Skin epidermis (tissue), 12 donors: Measurements from ENCODE around the gene TAF1B.

Experiments
- H3K27ac ChIP-seq, 21 experiments: fragments of 200-600 bp; sonication (generic) in 11 of 21; one replicate each; pipeline ENCODE4 v1.5.0; 2020; ENCODE audit warnings: mild to moderate bottlenecking in 3 of 21, inconsistent platforms in 2 of 21, moderate library complexity in 2 of 21
- H3K4me3 ChIP-seq, 7 experiments: fragments of 200-600 bp; sonication (generic) in 2 of 7; one replicate each; pipeline ENCODE4 v1.5.0; 2020; ENCODE audit warnings: inconsistent platforms in 2 of 7, mild to moderate bottlenecking in 2 of 7, moderate library complexity in 1 of 7

Gene TAF1B

DNA sequence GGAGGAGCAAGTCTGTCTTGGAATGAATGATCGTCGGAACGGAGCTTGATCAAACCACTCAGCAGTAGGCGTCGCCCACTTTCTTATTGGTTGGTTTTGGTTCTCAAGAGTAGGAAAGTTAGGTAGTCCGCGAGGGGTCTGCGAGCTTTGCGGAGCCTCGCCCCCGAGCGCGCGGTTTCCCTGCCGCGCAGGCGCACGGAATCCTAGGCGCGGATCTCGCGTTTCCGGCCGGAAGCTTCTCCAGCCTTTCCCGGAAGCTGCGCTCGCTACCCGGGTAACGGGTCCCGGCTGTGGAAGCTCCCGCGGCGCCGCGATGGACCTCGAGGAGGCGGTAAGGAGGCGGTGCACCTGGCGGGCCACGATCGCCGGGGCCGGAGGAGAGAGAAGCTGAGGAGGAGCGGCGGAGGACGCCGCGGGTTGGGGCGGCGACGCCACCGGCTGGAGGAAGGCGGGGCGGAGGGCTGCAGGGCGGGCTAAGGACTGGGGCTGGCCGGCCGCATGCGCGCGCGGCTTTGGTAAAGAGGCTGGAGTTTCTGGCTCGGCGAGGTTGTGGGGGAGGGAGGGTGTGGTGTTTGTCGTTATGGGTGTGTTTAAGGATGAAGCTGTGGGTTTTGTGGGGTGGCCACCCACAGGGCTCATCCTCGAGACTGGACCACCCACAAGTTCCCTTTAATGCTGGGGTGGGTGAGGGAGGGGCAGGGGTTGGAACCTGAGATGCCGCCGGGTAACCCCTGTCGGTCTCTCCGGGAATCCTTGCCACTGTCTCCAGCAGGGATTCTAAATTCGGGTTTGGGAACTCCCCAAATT, at the start of gene TAF1B:
Gene TAF1B (plus strand): TSS at position 246 of the 807 bp plus-strand sequence. CDS start 68 bp downstream, at position 314.
- Histone ChIP-seq H3K4me3 (peak within 1 kb of the TSS; percentile 46 to 69 (median 63)), H3K27ac (peak within 1 kb of the TSS; percentile 72 to 98 (median 93))

DNA sequence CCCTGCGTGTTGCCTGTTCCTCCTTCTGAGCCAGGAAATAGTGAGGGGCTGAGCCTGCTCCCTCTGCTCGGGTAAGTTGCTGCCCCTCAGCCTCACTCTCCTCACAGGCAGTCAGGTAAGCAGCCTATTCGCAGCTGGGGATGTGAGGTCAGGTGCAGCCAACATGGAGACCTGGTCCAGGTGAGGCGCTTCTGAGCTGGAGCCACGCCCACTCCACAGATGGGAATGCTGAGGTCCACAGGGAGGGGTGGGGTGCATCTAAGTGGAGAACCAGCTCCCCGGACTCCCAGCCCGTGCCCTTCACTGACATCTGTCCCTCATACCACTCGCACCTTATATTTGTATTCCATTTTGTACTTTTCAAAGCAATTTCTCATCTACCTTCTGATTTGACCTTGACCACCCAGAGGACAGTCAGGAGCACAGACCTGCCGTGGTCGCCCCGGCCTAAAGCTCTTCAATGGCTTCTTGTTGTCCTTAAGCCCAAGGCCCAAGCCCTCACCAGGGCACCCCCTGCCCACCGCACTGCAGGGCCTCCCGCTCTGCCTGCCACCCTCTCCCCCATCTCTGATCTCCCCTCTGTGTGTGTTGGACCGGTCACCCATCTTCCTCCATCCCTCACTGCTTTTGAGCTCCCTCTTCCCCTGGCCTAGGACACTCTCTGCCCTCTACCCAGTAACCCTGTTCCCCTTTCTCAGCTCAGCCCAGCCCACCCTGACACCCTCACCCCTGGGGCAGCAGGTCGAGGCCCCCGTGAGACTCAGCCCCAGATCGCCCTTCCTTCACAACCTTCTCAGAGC, 49.2 kb upstream of the TAF1B start:
- Histone ChIP-seq H3K4me3 (no peak overlapping the region), H3K27ac (no peak overlapping the region)

DNA sequence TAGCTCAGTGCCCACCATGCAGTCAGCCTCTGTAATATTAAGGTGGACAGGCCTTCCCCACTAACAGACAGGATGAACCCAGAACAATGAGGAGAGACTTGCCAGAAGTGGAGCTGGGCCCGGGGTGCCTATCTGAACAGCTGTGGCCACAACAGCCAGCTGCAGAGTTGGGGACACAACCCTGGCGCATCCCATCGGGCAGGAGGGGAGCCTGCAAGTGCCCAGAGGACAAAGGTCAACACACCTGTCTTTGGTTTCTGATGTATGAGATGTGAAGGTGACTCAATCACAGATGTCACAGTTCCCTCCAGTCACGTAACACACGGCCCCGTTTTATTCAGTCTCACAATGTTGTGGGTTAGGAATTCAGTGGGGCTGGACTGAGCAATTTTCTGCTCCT, 48.2 kb upstream of the TAF1B start:
- Histone ChIP-seq H3K27ac (no peak overlapping the region), H3K4me3 (no peak overlapping the region)

DNA sequence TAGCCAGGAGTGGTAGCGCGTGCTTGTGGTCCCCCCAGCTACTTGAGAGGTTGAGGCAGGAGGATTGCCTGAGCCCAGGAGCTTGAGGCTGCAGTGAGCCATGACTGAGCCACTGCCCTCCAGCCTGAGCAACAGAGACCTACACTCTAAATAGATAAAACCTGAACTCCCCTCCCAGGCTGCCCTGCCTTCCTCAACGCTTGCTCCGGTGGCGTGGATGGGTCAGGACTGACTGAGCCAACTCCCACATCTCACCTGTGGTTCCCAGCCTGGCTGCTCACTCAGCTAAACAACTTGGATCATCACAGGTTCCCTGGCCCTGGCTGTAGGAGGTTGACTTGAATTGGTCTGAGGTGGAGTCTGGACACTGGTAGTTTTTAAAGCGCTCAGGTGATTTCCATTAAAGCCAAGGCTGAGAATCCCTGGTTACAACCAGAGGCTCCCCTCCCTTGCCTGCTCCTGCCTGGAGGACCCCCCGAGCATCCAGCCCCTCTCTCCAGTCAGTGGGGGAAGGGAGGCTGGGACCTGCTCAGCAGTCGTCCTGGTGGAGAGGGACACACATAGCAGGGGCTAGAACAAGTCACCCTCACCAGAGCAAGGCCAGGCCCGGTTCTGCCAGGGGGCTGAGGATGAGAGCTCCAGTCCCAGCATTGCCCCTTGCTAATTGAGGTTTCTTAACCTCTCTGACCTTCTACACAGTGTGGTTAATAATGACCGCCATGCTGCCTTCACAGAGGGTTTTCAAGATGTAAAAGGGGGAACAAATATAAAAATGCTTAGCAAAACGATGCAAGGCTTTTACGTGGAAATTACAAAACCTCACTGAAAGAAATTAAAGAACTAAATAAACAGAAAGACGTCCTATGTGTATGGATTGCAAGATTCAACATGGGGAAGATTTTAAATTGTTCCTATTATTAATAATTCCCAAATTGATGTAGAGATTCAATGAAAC, 46.9 kb upstream of the TAF1B start:
- Histone ChIP-seq H3K4me3 (no peak overlapping the region), H3K27ac (peak overlapping the region in 3 of 21 experiments; percentile 1 to 87 (median 6))

DNA sequence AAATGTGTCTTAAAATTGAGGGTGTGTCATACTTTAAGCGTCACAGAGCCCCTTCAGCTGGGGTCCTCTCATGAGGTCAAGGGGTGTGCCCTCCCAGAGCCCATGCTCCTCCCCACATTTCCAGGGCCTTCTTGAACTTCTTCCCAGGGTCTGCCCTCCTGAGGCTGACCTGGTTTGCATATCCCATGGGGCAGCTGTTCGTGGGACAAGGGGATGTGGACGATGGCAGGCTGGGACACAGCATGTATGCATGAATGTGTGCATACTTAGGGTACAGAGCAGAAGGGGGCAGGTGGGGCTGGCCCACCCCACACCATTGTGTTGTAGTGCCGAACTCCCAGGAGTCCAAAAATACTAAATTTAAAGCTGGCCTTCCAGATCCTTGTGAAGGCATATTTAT, 46.2 kb upstream of the TAF1B start:
- H3K4me3 ChIP-seq, result no peak overlapping the region
- peak overlapping the region in 12 of 21 experiments; percentile 19 to 98 (median 71) for H3K27ac ChIP-seq

DNA sequence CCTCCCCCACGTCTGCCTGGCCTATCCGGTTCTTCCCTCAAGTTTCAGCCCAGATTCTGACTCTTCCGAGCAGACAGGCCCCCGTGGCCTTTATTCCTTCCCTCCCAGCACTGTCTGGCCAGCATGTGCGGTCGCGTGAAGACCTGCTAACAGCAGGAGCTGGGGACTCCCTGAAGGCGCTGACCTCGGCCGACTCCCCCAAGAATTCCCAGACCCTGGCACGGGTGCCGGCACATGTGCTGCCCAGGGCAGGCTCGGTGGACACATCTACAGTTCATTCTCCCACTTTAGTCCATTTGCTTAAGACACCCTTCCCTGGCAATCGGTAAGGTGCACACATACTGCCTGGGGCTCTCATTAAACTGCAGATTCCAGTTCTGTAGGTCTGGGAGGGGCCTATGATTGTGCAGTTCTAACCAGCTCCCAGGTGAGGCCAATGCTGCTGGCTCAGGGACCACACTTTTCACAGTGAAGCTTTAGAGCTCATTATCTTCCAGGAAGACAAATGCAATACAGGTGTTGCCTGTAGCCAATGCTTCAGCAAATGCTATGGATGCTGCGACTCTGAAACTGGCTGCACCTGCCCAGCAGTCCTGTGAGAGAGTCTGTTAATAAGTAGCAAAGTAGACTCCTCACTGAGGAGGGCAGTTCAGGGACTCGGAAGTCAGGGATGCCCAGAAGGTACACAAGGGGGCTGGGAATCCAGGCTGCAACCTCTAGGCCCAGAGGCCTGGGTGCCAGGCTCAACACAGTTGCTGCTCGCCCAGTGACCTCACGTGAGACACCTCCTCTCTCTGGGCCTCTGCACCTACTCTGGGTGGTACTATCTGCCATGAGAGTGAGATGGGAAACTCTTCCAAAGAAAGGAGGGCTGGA, 45.4 kb upstream of the TAF1B start:
- H3K27ac ChIP-seq, result peak overlapping the region in 17 of 21 experiments; percentile 39 to 98 (median 88)
- no peak overlapping the region for H3K4me3 ChIP-seq

DNA sequence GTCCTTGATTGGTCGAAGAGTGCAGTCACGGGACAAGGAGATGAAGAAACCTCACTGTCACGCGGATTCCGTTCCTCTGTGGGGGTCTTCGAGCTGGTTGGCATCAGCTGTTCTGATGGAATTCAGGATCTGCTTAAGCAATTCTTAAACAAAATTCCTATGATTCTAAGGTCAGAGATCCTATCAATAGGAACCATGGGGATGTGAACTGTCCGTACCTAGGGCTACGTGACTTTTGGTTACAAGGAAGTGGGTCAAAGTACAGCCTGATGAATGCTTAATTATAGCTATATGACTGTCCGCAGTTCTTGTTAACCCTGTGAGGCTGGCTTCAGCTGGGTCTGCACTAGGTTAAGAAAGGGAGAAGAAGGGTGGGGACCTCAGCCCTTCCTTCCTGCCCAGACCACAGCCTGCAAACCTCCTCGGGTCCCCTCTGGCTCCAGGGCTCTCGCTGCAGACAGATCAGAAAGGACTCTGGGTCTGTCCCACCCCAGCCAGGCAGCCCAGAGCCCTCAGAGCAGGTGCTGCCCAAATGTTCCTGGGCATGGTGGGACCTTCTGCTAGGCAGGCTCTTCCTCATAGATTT, 44.2 kb upstream of the TAF1B start:
- H3K4me3 ChIP-seq, result no peak overlapping the region

DNA sequence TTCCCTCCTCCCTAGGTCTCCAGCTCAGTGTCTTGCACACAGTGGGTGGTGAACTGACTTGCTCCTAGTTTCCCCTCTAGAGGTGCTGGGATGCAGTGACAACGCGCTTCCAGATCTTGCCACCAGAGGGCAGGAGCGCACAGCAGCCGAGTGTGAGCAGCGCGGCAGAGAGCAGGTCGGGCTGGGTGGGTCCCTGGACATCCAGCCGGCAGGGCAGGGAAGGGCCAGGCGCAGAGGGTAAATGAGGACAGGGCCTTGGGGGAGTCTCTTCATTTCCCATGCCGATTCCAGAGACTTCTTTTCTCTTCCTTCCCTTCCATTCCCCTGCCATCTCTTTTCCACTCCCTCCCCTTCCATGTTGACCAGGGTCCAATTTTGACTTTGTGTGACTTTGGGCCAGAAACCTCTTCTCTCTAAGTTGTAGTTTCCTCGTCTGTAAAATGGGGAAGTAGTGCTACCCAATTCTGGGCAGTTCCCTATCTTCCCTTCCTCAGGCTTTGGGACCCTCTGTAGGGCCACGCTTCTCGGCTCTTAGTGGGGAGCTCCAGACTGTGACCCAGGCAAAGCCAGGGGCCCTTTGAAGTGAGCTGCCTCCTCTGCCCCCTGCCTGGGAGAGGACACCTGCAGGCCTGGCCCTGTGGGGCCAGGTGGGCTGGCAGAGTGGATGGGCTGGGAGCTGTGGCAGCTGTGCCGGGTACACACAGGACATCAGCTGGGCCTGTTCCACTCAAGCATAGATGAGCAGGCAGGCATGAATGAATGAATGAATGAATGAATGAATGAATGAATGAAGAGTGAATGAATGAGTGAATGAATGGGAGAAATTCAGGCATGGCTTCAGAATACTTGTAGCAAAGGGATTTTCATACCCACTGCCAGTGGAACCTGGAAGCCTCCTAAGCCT, 43.3 kb upstream of the TAF1B start:
- Histone ChIP-seq H3K4me3 (no peak overlapping the region), H3K27ac (peak overlapping the region in 20 of 21 experiments; percentile 66 to 98 (median 88))

More for the DNA sequence above, 44.2 kb upstream of the TAF1B start:
- peak overlapping the region in 19 of 21 experiments; percentile 2 to 98 (median 88) for H3K27ac ChIP-seq

DNA sequence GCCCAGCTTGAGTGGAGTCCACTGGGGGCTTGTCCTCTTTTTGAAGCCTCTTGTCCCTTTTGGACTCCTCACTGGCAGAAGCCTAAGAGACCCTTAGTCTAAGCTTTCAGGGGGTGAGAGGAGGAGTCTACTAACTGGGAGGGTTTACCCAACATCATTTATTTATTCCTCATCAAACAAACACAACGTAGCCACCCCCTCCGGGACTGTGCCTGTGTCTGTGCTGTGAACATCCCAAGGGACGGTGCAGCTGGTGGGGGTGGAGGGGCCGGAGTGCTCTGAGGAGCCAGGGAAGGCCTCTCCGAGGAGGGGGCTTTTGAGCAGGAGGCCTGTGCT, 42.7 kb upstream of the TAF1B start:
- Histone ChIP-seq H3K27ac (peak overlapping the region in 20 of 21 experiments; percentile 66 to 98 (median 88)), H3K4me3 (no peak overlapping the region)

DNA sequence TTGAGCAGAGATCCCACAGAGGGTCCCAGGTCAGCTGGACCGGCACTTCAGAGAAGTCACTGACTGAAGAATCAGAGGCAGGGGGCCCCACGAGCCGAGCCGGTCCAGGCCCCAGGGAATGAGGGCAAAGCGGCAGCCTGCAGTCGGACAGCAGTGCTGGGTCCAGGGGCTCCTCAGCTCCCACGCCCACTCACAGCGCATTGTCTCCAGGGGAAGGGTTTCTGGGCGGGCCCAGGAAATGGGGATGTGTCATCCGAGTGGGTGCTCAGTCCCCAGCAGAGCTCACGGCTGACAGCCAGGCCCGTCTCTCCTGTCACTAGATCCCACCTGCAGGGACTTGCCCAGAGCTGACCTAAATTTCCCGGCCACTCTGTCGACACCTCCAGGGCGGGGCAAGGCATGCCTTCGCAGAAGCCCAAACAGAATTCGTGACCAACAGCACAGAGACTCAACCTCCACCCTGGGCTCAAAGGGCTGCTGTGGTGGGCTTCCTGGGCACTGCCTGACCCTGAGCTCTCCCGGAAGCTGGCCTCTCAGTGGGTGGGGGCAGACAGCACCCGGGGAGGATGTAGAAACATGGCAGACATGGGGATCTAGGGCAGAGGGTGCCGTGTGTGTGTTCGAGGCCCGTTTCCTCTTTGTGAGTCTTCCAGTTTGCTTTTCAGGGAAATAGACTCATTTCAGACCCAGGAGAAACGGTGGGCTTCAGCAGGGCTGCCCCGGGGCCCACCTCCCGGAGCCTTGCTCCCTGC, 42.1 kb upstream of the TAF1B start:
- no peak overlapping the region for H3K4me3 ChIP-seq
- H3K27ac ChIP-seq, result peak overlapping the region in 20 of 21 experiments; percentile 76 to 98 (median 89)

DNA sequence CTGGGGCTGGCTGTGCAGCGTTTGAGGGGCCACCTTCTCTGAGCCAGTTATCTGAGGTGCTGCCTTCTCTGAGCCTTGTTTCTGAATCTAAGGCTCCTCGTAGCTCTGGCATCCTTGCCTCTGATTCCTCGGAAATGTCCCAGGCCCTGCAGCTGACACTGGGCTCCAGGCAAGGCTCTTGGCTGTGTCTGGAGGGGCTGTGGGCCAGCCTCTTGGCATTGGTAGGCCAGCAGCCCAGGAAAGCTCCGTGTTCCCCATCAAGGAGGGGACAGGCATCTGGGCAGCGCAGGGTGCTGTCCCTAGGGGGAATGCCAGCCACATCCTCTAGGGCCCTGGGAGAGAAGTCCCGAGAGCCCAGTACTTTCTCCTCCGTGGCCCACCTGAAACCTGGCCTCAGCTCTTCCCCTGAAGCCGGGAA, 40.7 kb upstream of the TAF1B start:
- H3K4me3 ChIP-seq, result no peak overlapping the region
- peak overlapping the region in 20 of 21 experiments; percentile 76 to 98 (median 89) for H3K27ac ChIP-seq

DNA sequence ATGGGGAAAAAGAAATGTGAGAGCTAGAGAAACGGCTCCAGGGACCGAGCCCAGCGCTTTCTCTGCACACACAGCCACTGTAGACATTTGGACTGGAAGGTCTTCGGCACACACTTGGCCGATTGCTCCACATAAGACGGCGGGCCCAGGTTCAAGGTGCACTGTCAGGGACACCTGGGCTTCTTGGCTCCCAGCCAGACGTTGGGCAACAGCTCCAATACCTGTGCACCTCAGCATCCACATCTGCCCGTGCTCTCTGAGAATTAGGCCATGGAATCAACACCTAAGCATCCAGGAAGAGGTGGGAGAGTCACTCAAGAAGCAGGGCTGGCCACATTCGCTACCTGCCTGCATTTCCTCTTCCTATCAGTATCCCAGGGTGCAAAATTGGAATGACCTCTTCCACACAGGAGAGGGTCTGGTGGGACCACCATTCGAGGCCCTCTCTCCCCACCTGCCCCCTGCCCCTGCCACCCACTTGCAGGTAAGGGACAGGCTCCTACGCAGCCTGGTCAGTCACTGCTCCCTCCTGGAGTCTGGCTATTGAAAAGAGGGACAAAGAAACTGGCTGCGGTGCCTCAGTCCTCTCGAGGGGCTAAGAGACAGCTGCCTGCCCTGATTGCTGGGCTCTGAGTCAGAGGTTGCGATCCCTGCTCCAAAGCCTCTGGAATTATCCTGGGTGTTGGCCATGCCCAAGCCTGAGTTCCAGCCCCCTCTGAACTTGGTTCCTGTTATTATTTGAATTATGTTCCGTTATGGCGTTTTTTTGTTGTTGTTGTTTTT, 40.1 kb upstream of the TAF1B start:
- Histone ChIP-seq H3K27ac (peak overlapping the region in 20 of 21 experiments; percentile 76 to 98 (median 89)), H3K4me3 (no peak overlapping the region)

DNA sequence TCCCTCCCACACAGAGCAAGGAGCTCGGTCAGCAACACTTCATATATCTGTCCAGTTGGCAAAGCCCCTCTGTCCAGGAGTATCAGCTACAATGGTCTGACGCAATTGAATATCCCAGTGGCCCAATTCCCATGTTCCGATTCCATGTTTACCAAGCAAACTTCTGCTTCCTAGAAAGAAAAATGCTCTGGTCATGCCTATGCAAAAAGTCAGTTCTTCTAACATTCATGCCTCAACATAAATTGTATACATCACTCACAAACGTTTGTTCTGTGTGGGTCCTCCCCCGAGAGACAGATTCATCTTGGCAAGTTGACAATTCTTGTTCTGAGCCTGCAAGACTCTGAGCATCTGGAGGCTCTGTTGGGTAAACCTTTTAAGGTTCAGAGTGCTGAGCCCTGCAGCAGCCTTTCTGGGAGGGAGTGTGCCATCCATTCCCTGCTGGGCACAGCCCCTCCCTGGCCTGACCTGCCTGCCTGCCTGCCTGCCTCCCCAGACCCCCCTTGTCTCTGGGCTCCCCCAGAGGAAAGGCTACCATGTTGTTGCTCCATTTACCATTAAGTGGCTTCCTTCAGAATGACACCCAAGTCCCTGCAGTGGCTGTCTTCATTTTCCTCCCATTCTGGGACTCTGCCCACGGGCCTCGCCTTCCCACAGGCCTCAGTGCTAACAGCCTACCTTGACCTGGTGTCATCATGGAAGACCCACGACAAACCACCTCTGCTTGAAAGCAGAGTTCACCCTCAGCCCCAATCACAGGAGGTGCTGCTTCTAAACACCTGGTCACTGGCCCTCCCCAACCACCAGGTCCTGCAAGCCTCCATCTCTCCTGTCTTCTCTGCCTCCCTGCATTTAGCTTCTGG, 37.6 kb upstream of the TAF1B start:
- no peak overlapping the region for H3K4me3 ChIP-seq
- no peak overlapping the region for H3K27ac ChIP-seq

DNA sequence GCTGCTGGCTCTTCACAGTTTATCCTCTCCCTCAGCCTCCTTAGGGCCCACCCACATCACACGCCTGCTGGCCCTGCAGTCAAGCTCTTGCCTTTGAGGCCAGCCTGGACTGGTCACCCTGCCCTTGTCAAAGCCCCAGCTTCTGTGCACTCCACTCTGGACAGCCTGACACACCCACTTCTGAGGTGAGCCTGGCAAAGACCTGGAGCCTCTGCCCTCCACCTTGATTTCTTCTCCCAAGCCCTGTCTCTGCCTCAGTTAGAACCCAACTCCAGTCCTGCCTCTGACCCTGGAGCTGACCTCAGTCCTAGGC, 37.0 kb upstream of the TAF1B start:
- H3K27ac ChIP-seq, result no peak overlapping the region

DNA sequence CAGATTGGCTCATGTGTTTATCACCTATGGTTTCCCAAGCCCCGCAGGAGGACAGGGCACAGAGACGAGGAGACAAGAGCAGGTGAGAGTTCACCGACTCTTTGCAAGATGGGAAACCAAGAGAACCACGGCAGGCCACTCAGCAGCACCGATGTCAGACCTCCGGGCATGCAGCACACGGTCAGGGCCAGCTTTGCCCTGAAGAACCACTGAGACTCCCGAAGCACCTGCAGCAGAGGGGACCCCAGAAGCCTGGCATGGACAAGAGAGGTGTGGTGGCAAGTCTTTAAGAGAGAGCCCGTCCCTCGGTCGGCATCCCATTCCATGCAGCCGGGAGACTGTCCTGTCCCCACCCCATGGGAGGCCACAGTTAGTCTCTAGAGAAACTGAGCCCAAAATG, 36.6 kb upstream of the TAF1B start:
- H3K4me3 ChIP-seq, result no peak overlapping the region
- H3K27ac ChIP-seq, result no peak overlapping the region

More for the DNA sequence above, 37.0 kb upstream of the TAF1B start:
- no peak overlapping the region for H3K4me3 ChIP-seq
